HG02763 (cell line): ENCODE data around the gene BLOC1S1.
A peak's percentile ranks its signal among the peaks of the same experiment; 100 is the strongest.

Experiments
- ATAC-seq: cut with Tn5 transposase; IDR thresholded peaks from one replicate; pipeline ENCODE4 v1.9.1; 2021; ENCODE audit warnings: mild to moderate bottlenecking, moderate library complexity; ENCODE audit not compliant: unreplicated experiment

Gene BLOC1S1

GRCh38 chr12:55726971-55727370 is 11.1 kb downstream of the BLOC1S1 start:
- no peak for ATAC-seq

DNA sequence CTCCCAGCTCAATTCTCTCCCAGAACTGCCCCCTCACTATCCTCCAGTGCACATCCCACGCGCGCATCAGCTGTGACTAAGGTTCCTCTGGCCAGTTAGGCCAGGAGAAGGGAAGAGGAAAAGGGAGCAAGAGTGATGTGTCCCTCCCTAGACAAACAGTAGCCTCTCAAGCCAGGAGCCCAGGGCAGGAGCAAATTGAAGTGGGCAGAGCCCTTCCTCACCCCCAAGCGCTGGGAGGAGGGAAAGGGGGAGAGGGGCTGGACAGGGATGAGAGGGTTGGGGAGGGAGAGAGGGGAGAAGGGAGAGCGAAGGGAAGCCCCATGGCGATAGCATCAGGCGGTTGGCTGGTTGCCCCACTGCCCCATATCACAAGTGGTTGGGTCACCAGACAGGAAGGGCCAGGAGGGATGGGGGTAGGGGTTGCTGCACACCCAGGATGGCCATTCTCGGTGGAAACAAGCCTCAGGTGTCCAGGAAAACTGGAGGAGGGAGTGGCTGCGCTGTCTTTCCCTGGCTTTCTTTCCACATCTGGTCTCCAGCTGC is 11.9 kb downstream of the BLOC1S1 start:
- no peak for ATAC-seq

DNA sequence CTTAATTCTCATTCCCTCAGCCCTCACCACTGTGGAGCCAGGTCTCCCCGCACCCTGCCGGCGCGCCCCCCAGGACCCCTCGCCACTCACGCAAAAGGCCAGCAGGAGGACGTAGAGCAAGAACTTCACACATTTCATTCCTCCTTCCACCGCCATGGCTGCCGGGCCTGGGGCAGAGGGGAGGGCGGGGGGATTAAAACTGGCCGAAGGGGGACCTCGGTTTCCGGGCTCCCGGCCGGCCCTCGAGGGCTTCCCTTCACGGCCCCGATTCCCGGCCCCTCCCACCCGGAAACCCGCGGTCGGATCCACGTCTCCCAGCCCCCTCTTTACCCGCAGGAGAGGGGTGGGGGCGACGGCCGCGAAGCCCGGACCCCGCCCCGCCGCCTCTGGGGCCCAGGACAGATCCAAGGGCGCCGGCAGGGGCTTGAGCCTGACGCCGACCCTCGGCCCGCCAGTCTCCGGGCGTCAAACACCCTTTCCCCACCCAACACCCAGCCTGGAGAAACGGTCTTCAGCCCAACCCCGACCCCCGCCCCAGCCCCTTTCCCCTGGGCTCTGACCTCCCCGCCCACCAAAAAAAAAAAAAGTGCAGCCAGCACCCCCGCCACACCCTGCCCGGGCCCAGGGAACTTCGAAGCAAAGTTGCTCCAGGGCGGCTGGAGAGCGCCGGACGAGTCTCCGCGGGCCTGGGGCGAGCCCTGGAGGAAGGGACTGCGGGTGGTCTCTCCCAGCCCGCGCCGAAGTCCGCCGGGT is 12.5 kb downstream of the BLOC1S1 start:
- no peak for ATAC-seq

DNA sequence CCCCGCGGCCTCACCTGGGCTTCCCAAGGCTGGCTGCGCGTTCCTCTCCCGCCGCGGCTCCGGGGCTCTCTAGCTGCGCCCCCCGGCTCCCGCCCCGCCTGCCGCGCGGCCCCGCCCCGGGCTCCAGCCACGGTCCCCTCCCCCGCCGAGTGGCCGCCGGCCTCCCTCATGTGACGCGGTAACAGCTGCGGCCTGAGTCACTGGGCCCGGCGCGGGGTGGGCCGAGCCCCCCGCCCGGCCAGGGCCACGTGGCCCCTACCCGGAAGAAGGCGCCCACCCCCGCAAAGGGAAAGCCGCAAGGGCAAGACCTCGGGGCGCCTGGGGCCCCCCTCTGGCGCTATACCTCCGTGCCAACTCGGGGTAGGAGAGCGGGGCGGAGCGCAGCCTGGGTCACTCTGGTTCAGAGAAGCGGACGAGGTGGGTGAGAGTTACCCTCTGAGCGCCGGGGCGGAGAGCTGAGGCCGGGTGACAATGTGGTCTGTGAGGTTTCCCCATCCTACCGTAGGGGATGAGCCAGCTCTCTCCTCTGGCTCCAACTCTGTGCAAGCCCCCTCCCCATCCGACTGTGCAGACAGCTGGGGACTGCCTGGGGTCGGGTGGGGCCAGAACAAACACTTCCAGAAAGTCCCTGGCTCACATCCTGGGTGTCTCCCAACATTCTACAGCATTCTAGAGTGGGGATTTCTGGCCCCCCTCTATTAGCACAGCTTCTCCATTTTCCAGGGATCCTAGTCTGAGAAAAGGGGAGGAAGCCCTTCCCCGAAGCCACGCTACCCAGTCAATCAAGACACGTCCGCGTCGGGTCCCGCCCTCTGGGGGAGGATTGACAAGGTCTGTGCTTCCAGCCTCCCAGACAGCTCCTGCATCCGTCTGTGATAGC is 13.3 kb downstream of the BLOC1S1 start, which contains the start of gene CD63:
Gene CD63, minus strand, starts transcription at position 71 of the 880 bp plus-strand sequence. CDS start 668 bp downstream, outside the sequence.
- ATAC-seq: peak; percentile 71

- peak; percentile 38 for ATAC-seq
Observed at GRCh38 chr12:55729819-55730818, 14.3 kb downstream of the BLOC1S1 start.

DNA sequence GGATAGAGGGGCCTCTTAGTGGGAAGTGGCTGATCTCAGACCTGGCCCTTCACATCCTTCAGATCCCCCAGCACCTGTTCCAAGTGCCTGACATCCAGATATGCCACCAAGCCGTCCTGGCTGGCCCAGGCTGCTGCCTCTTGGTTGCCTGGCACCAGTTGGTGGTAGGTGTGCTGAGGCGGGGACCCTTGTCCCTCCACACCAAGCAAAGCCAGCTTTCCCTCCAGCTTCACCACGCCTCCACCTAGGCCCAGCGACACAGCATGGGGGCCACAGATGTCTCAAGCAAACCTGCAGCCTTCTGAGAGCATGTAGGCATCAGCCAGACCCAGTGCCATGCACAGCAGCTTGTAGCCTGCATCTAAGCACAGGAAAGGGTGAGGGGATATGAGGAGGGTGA is 16.4 kb downstream of the BLOC1S1 start:
- ATAC-seq: no peak

GRCh38 chr12:55733021-55733555 is 17.2 kb downstream of the BLOC1S1 start:
- ATAC-seq: no peak

DNA sequence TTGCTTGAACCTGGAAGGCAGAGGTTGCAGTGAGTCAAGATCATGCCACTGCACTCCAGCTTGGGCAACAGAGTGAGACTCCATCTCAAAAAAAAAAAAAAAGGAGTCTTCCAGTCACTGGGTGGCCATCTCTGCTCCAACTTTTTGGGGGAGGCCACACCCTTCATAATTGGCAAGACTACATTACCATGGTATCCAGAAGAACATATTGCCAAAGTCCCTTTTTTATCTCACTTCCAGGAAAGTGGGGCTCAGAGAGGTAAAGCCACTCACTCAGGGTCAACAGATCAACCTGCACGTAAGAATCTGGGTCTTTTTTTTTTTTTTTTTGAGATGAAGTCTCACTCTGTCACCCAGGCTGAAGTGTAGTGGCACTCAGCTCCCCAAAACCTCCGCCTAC is 18.0 kb downstream of the BLOC1S1 start:
- no peak for ATAC-seq

- no peak for ATAC-seq
Observed at GRCh38 chr12:55734595-55734994, 18.7 kb downstream of the BLOC1S1 start.

- ATAC-seq: no peak
Observed at GRCh38 chr12:55736076-55736475, 20.2 kb downstream of the BLOC1S1 start.

GRCh38 chr12:55736780-55737580 is 21.1 kb downstream of the BLOC1S1 start:
- no peak for ATAC-seq

DNA sequence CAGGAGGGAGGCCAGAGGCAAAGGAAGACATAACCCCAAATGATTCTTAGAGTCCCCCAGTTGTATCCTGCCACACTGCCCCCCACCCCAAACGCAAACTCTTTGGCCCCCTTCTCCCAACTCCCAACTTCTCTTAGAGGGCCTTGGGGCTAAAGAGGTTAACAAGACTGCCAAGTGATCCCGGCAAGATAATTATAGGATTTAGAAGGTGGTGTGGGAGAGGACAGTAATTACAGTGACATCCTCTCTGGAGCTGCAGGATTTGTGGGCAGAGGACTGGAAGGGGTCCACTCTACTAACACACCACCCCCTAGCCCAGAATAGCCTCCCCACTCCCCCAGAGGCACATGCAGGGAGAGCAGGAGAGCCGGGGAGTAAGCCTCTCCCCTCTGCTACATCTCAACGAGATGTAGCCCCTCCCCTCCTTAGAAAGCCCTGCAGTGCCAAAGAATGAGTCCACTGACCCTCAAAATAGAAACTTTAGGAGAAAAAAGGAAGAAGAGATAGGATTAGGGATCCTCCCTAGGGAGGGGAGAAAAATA is 21.8 kb downstream of the BLOC1S1 start:
- ATAC-seq: no peak

DNA sequence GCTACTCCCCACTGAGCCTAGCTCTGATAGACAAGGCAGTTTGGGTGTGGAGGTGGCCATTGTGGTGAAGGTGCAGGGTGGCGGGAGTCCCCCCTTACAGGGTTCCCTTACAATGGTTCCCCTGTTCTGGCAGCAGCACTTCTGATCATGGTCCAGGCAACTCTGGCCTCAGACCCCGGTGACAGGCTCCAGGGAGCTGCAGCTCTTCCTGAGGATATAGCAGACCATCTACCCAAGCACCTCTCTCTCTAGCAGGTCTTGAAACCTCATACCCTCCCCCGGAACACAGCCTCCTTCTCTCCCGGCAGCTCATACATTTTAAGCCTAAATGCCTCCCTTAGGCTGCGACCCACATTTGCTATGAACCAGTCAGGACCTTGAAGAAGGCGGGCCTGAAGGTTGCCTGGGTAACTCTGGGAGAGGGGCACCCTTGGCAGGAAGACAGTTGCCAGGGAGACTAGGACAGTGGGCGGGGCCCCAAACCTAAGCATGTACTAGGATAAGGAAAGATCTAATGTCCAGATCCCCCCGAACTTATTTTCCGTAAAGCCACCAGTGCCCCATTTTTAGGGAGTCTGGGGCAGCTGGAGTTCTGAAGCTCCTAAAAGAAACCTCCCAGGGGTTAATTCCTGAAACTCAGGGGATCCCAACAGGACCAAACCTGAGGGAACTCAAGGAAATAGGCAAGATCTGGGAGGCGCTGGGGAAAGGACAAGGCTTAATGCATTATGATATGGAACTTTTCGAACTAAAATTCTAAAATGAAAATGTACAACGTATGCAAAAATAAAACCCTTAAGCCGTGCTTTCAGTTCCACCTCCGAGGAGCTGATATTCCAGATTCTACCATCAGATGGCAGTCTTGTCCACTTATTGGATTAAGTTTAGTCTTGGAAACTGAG is 22.5 kb downstream of the BLOC1S1 start:
- ATAC-seq: peak; percentile 80

DNA sequence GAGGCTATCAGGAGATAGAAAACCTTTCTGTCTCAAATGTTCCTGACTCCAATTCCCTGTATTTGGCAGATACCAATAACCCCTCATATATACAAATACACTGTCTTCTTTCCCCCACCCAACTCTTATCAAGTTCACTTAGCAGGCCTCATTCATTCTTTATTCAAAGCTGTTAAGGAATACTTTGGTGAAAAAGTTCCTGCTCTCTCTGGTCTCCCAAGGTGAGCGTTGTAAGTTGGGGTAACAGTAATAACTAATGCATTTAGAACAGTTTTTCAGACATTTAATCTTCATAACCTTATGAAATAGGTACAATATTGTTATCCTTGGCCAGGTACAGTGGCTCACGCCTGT is 23.2 kb downstream of the BLOC1S1 start:
- ATAC-seq: no peak

GRCh38 chr12:55741931-55742680 is 26.3 kb downstream of the BLOC1S1 start:
- no peak for ATAC-seq

- ATAC-seq: peak; percentile 20
Observed at GRCh38 chr12:55742719-55743405, 27.0 kb downstream of the BLOC1S1 start, which contains the start of gene GDF11. GDF11 (plus strand) TSS chr12:55743122; CDS start chr12:55743317, 195 bp downstream.
